GM12892 (cell line): ENCODE results near the gene SH3RF3.

Experiments used
- POLR2A ChIP-seq: IDR thresholded peaks from 2 replicates; pipeline ENCODE4 v1.6.1; 2011; ENCODE audit warnings: low read depth, low read length, control low read depth
- TAF1 ChIP-seq: IDR thresholded peaks from 2 replicates; pipeline ENCODE4 v1.6.1; 2011; ENCODE audit warnings: low read depth, mild to moderate bottlenecking, control low read depth, low read length, borderline replicate concordance

DNA sequence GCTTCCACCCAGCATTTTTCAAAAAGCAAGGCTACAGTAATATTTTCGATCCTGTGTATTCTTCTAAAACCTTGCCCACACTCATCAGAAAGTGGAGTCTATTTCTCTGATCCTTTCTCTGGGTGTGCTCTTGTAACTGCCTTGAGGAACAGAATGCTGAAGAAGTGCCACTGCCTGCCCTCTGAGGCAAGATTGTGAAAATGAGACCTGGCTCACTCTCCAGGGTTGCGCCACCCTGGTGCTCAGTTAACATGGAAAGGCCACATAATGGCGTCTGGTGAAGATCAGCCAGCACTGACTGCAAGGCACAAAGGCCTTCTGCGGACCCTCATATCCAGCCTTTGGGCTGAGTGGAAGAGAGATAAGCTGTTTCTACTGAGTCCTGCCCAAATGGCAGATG is 11.2 kb upstream of the SH3RF3 start:
- TF ChIP-seq TAF1 (no peak), POLR2A (no peak)
